Activated CD8-positive, alpha-beta memory T cell treated with anti-CD3 and anti-CD28 coated beads for 4 hours (primary cell): ENCODE results near the gene RTTN.
"Not testable (repeated sequence)": the region's sequence is repeated elsewhere in the genome, so short reads cannot be mapped to it uniquely, and the experiment has no call there.

ENCODE experiments used
- DNase-seq, 2 donors: peaks; one replicate each; pipeline ENCODE4 v3.0.0-alpha.2; 2020; ENCODE audit warnings: low read depth in 2 of 2

The RTTN gene

GRCh38 chr18:69978732-69979715, 226.5 kb downstream of the RTTN start:
- DNase-seq, result no peak

GRCh38 chr18:69975294-69975693, 230.2 kb downstream of the RTTN start:
- DNase-seq, result not testable (repeated sequence)

GRCh38 chr18:69974365-69974764, 231.1 kb downstream of the RTTN start:
- DNase-seq, result no peak

GRCh38 chr18:69969491-69969890, 236.0 kb downstream of the RTTN start:
- DNase-seq, result no peak

- DNase-seq, result no peak
Measured at GRCh38 chr18:69968039-69968438, 237.4 kb downstream of the RTTN start.

- DNase-seq, result no peak
Measured at GRCh38 chr18:69963196-69963595, 242.3 kb downstream of the RTTN start.

- no peak for DNase-seq
Measured at GRCh38 chr18:69961718-69962117, 243.8 kb downstream of the RTTN start.

GRCh38 chr18:69958422-69958821, 247.1 kb downstream of the RTTN start:
- no peak for DNase-seq

GRCh38 chr18:69957747-69958146, 247.7 kb downstream of the RTTN start:
- no peak for DNase-seq

- DNase-seq, result no peak
Measured at GRCh38 chr18:69956665-69957620, 248.5 kb downstream of the RTTN start.

GRCh38 chr18:69956057-69956456, 249.4 kb downstream of the RTTN start:
- DNase-seq, result no peak

- DNase-seq, result no peak
Measured at GRCh38 chr18:69954719-69955480, 250.6 kb downstream of the RTTN start.

- DNase-seq, result no peak
Measured at GRCh38 chr18:69953191-69953590, 252.3 kb downstream of the RTTN start.
